ENCODE data around the gene UHRF1. TPM values are rescaled to one million over a fixed set of nuclear protein-coding genes. Genes with fewer than 3 reads are reported as not detected.

The UHRF1 gene
- total and polyA plus RNA-seq, 2 of the 13 experiments (the other 11 are each of a cell fraction or from before 2014, with no cell fraction given) = 6.8 to 78.4 TPM

- no peak for TF ChIP-seq NFAT5 (CRISPR knock-in tag; IDR thresholded peaks at IDR 0.05)
- TF ChIP-seq GTF3A (CRISPR knock-in tag; conservative IDR thresholded peaks at IDR 0.05) = no peak
- no peak for TF ChIP-seq SNAPC2 (CRISPR knock-in tag; IDR thresholded peaks at IDR 0.05)
- TF ChIP-seq BRCA1 (CRISPR knock-in tag; IDR thresholded peaks at IDR 0.05) = 0 out of 2 replicates have a peak, but pooled peaks have one; percentile 64
- TF ChIP-seq PHF21A (CRISPR knock-in tag; IDR thresholded peaks at IDR 0.05) = peak; percentile 93
- TF ChIP-seq ZNF460 (CRISPR knock-in tag; IDR thresholded peaks at IDR 0.05; ENCODE audit: borderline replicate concordance) = peak; percentile 88
- no peak for TF ChIP-seq KLF16 (CRISPR knock-in tag; IDR thresholded peaks at IDR 0.05)
- no peak for TF ChIP-seq ZNF354B (CRISPR knock-in tag; IDR thresholded peaks at IDR 0.05)
- TF ChIP-seq NR2F6 (IDR thresholded peaks at IDR 0.05) = no peak; the same call in 1 of the 2 replicates
- peak; percentile 62 for TF ChIP-seq NR2F6 (CRISPR knock-in tag; IDR thresholded peaks at IDR 0.05)
- TF ChIP-seq ZNF253 (CRISPR knock-in tag; IDR thresholded peaks at IDR 0.05; ENCODE audit: borderline replicate concordance) = no peak
- TF ChIP-seq ZBTB20 (CRISPR knock-in tag; IDR thresholded peaks at IDR 0.05; ENCODE audit: borderline replicate concordance, low read depth) = peak; percentile 60; the same call in 1 of the 2 replicates
- no peak for TF ChIP-seq ZSCAN30 (CRISPR knock-in tag; IDR thresholded peaks at IDR 0.05)
- no peak for TF ChIP-seq FOXK1 (CRISPR knock-in tag; IDR thresholded peaks at IDR 0.05; ENCODE audit: borderline replicate concordance, low read depth)
- TF ChIP-seq ZNF501 (CRISPR knock-in tag; IDR thresholded peaks at IDR 0.05) = peak; percentile 70; the same call in 1 of the 2 replicates
- TF ChIP-seq HBP1 (CRISPR knock-in tag; IDR thresholded peaks at IDR 0.05; ENCODE audit: low read depth) = no peak
- TF ChIP-seq ZHX1 (CRISPR knock-in tag; IDR thresholded peaks at IDR 0.05; ENCODE audit: low read depth) = peak; percentile 63; the same call in 1 of the 2 replicates
- peak; percentile 97 for TF ChIP-seq ZNF770 (CRISPR knock-in tag; IDR thresholded peaks at IDR 0.05)
These were observed 39.1 kb upstream of the UHRF1 start (continued) for GRCh38 chr19:4870025-4870700.
